ENCODE data around the gene TKTL1.
A peak's percentile ranks its signal among the peaks of the same experiment; 100 is the strongest.

Gene TKTL1

GRCh38 chrX:154362085-154362742 lies 66.6 kb downstream of the TKTL1 start:
- no peak for DNase-seq (ENCODE audit: low spot score)

DNA sequence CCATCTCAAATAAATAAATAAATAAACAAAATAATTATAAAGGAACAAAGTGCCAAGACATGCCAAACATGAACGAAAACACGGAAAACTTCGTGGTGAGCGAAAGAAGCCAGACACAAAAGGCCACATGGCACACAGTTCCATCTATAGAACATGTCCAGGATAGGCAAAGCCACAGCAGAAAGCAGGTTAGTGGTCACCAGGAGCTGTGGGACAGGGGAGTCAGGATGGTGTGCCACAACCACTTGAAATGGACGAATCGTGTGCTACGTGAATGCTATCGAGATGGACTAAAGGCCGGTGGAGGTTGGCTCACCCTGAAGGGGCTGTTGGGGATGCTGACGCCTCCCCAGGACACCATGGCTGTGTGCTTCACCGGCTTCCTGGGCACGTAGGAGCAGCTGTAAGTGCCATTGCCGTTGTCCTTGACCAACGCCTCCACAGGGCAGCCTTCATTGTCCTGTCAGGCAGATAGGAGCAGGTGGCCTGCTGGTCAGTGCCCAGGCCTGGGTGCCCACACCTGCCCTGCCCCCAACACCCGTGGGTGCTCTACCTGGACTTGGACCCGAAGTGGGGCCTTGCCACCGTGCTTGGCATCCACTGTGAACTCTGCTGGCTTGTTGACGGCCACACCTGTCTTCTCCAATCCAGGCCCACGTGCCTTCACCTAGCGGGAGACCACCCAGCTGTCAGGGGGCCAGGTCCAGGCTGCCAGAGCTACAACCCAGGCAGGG lies 68.3 kb downstream of the TKTL1 start:
- DNase-seq (ENCODE audit: low spot score), result no peak

DNA sequence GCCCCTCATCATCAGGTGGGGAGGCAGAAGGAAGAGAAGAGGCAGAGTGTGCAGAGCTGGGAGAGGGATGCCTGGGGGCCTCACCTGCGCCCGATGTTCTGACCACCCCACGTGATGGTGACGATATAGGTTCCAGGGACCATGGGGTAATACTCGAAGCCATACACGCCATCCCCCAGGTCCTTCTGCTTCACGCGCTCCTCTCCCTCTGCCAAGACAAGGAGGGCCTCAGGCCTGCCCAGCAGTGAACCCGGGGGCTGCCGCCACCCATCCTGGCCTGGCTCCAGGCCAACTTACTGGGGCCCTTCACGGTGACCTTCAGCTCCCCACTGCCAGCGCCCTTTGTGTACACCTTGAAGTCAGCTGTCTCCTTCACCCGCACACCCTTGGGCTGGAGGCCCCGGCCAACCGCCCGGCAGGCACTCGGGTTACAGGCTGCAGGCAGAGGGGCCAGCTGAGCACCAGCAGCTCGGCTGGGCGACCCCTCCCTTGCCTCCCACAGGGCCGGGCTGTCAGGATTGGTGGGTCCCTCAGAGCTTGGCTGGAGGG lies 69.5 kb downstream of the TKTL1 start:
- no peak for DNase-seq (ENCODE audit: low spot score)

DNA sequence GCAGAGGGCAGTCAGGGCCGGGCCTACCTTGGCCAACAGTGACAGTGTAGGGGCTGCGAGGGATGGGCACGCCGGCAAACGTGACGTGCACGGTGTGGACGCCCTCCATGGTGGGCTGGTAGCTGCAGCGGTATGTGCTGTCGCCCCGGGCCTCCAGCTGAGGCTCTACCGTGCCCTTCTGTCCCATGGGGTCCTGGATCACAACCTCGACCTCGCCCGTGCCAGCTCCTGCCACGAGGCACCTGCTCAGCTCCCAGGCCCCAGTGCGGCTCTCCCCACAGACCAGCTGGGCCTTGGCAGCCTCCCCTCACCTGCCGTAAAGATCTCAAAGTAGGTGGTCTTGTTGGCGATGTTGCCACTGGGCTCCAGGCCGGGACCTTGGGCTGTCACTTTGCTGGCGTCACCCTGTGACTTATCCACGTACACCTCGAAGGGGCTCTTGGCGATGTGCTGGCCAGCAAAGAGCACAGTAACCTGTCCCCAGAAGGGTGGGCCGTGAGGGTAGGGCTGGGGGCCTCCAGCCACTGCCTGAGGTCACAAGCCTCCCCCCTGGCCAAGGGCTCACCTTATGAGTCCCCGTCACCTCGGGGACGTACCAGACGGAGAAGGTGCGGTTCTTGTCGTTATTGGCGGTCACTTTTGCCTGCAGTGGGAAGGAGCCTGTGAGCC lies 70.5 kb downstream of the TKTL1 start:
- DNase-seq (ENCODE audit: low spot score), result no peak

DNA sequence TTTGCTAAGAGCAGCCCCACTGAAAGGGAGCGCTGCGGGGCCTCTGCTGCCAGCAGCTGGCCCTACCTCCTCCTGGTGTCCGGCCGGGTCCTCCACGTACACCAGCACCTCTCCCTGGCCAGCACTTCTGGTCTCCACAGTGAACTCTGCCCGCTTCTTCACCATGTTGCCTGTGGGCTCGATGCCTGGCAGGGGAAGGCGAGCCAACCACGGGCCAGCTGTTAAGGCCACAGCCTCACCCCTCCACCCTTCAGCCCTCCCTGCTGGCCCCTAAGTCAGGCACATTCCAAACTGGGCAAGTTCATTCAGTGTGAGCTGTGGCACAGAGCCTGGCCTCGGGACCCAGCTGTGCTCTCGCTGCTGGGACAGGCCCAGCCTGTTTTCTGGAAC lies 71.1 kb downstream of the TKTL1 start:
- no peak for DNase-seq (ENCODE audit: low spot score)

DNA sequence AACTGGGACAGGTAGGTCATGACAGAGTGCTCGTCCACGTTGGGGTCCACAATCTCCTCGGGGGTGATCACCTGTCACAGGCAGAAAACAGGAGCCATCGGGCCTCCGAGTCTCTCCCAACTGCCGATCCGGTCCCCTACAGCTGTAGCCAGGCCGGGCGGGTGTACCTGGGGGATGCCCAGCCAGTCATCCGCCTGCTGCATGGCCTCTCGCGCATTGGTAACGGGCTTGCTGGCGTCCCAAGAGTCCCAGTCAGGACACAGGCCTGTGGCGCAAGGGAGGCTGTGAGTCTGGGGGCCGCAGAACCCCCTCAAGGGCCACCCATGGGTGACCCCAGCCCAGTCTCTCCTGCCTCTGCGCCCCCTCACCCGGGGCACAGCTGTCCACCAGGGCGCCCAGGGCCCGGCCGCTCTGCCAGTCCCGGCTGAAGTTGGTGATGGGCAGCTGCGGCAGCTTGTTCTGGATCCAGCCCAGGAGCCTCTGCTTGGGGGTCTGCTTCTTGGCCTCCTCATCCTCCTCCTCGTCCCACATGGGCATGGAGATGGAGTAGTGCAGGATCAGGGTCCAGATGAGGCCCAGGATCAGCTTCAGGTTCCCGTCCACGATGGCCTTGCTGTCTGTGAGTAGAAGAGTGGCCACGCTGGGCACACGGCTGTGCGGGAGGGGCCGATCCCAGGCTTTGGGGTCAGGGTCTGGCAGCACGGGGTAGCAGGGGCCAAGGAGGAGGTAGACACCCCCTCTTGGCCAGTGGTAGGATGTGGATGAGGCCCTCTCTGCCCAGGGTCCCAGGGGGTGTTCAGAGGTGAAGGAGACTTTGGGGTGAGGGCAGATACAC lies 72.1 kb downstream of the TKTL1 start:
- no peak for DNase-seq (ENCODE audit: low spot score)

- DNase-seq (ENCODE audit: low spot score), result peak; percentile 95
Measured at GRCh38 chrX:154368630-154369448, 73.2 kb downstream of the TKTL1 start.

GRCh38 chrX:154369449-154370299 lies 74.1 kb downstream of the TKTL1 start:
- peak; percentile 93 for DNase-seq (ENCODE audit: low spot score)

DNA sequence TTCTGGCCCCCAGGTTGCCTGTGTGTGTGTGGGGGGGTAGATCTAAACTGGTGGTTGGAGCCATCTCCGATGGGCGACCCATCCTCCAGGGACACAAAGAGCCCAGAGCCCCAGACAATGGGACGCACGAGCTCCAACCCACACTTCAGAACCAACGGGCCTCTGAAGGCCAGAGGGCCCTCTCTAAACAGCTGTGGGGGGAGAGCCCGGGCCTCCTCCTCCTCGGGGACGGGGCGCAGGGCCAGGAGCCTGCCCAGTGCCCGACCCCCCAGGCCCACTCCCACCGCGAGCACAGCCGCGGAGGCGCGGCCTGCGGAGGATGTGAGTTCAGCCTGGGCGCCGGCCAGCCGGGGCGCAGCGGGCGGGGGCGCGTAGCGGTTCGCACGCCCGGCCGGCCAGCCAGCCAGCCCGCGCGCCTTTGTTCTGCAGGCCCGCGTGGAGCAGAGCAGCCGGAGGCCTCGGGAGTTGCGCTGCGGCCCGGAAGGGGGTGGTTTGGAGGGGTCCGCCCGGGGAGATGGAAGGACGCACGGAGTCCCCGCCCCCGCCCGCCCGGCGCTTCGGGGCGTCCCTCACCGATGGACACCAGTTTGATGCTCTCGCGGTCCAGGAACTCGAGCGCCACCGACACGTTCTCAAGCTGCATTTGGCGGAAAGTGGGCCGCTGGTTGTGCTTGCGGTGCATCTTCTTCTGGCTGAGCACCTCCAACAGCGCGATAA lies 74.9 kb downstream of the TKTL1 start:
- DNase-seq (ENCODE audit: low spot score), result no peak

DNA sequence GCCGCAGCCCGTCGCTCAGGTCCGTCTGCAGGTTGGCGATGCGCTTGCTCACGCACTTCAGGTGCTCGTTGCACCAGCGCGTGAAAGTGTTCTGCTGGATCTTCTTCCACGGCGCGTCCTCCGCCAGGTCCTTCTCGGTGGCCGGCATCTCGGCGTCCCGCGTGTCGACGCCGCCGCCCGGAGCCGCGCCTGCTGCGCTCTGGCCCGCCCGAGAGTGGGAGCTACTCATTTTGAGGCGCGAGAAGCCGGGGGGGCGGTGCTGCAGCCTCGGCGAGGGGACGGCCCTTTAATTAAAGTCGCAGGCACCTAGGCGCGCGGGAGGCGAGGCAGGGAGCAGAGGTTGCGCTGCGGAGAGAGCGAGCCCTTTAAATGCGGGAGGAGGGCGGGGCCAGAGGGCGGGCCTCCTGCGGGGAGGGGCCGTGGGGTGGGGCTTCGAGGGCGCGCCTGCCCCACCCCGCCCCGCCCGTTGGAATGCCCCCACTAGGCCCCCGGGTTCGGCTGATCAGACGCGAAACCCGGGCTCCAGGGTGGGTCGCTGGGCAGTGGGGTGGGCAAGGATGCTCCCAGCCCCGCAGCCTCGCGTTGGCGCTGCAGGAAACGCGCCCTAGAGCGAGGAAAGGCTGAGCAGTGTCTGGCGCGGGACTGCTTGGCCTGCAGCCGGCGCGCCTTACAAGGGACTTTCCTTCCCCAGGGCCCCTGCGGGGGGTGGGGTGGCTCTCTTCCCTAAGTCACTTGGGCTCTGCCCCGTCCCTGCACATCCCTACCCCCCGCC lies 75.6 kb downstream of the TKTL1 start:
- DNase-seq (ENCODE audit: low spot score), result peak; percentile 94

DNA sequence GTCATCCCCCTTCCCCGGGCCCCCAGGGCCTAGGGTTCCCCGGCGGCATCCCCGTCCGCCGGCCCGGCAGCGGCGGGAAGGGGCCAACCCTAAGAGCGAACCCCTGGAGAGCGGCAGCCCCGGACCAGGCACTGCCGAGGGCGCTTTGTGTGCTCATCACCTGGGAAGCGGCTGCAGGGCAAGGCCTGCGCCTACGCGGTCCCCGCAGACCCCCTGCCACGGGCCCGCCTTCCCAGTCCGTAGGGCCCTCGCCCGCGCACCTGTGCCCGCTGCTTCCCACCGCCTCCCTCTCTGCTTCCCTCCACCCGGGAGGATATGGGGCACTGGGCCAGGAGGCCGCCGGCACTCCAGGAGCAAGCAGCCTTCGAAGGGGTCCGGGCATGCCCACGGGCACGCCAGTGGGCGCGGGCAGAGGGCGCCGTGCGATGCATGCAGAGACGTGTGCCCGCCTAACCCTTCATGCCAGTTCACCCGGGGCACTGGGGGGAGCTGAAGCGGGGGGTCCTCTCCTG lies 76.2 kb downstream of the TKTL1 start:
- peak; percentile 30 for DNase-seq (ENCODE audit: low spot score)

- peak; percentile 93 for DNase-seq (ENCODE audit: low spot score)
Measured at GRCh38 chrX:154372612-154373022, 77.0 kb downstream of the TKTL1 start.

GRCh38 chrX:154373340-154374306 lies 78.0 kb downstream of the TKTL1 start:
- DNase-seq (ENCODE audit: low spot score), result peak; percentile 85

- peak; percentile 62 for DNase-seq (ENCODE audit: low spot score)
Measured at GRCh38 chrX:154374313-154375155, 78.9 kb downstream of the TKTL1 start, which contains the start of gene FLNA. Gene FLNA, minus strand, starts transcription at chrX:154374634. Its CDS starts 3,389 bp downstream, at chrX:154371245.

- no peak for DNase-seq (ENCODE audit: low spot score)
Measured at GRCh38 chrX:154375156-154375504, 79.5 kb downstream of the TKTL1 start.

DNA sequence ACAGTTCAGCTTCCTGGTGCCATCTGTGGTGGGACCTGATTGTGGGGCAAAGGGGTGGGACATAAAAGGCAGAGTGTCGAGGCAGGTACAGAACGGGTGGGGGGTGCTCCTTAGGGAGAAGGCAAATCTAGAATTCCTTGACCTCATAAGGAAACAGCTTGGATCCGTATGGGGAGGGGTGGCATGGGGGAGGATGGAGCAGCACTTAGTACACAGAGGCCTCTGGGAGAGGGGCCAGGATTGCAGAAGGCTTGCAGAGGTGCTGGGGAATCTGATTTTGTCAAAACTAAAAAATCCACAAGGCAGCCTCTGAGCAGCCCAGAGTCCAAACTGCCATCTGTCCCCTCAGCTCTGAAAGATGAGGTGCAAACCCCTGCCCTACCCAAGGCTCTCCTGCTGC lies 81.2 kb downstream of the TKTL1 start:
- DNase-seq (ENCODE audit: low spot score), result no peak
